ENCODE data around the gene WAC.
"Not testable (repeated sequence)": the region's sequence is repeated elsewhere in the genome, so short reads cannot be mapped to it uniquely, and the experiment has no call there.

Gene WAC

DNA sequence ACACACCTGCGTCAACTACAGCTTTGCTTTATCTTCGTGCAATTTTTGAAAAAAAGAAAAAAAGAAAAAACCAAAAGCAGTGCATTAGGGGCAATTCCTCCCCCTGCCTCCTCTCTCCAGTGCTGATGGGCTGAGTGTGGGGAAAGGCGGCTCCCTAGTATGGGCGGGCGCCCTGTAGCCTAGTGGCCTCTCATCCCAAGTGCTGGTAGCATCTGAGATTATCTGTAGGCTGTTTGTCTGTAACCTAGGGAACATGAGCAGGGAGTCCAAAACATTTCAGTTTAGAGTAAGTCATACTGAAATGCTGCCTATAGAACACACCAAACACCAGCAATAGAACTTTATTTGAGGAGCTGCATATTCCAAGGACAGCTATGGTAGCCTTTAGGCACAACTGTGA is 119.8 kb downstream of the WAC start:
- TF ChIP-seq, protein P1, sequence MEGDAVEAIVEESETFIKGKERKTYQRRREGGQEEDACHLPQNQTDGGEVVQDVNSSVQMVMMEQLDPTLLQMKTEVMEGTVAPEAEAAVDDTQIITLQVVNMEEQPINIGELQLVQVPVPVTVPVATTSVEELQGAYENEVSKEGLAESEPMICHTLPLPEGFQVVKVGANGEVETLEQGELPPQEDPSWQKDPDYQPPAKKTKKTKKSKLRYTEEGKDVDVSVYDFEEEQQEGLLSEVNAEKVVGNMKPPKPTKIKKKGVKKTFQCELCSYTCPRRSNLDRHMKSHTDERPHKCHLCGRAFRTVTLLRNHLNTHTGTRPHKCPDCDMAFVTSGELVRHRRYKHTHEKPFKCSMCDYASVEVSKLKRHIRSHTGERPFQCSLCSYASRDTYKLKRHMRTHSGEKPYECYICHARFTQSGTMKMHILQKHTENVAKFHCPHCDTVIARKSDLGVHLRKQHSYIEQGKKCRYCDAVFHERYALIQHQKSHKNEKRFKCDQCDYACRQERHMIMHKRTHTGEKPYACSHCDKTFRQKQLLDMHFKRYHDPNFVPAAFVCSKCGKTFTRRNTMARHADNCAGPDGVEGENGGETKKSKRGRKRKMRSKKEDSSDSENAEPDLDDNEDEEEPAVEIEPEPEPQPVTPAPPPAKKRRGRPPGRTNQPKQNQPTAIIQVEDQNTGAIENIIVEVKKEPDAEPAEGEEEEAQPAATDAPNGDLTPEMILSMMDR (conservative IDR thresholded peaks at IDR 0.05; ENCODE audit: control insufficient read depth, insufficient read depth, low read depth, low read length): no peak
- no peak overlapping the region for H3K4me3 ChIP-seq (ENCODE audit: control insufficient read depth, low read depth, low read length)
- no peak for DNase-seq (ENCODE audit: low read depth)

DNA sequence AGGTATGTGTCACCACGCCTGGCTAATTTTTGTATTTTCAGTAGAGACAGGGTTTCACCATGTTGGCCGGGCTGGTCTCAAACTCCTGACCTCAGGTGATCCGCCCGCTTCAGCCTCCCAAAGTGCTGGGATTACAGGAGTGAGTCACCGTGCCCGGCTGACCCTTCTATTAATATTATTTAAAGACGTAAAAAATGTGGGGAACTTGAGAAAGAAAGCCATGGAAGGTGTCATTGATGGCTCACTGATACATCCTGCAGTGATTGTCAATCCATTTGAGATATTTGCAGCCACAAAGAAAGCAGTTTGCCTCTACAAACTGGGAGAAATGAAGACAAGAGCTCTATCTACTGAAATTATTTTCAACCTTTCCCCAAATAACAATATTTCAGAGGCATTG is 125.9 kb downstream of the WAC start:
- H3K4me3 ChIP-seq (ENCODE audit: control insufficient read depth, low read depth, low read length); DNase-seq (ENCODE audit: low read depth): not testable (repeated sequence)

DNA sequence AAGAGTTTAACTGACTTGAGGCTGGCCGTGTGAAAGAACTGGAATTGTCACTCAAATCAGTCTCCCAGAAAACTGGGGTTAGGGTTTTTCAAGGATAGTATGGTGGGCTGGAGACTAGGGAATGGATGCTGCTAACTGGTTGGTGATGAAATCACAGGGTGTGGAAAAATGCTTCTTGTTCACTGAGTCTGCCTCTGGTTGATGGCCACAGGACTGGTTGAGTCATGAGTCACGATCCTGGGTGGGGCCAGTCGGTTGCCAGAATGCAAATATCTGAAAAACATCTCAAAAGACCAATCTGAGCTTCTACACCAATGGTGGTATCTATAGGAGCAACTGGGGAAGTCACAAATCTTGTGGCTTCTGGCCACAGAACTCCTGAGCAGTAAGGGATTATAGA is 128.1 kb downstream of the WAC start:
- no peak overlapping the region for H3K4me3 ChIP-seq (ENCODE audit: control insufficient read depth, low read depth, low read length)
- peak; percentile 87 for DNase-seq (ENCODE audit: low read depth)
- TF ChIP-seq, protein P1 (conservative IDR thresholded peaks at IDR 0.05; ENCODE audit: control insufficient read depth, insufficient read depth, low read depth, low read length): no peak

DNA sequence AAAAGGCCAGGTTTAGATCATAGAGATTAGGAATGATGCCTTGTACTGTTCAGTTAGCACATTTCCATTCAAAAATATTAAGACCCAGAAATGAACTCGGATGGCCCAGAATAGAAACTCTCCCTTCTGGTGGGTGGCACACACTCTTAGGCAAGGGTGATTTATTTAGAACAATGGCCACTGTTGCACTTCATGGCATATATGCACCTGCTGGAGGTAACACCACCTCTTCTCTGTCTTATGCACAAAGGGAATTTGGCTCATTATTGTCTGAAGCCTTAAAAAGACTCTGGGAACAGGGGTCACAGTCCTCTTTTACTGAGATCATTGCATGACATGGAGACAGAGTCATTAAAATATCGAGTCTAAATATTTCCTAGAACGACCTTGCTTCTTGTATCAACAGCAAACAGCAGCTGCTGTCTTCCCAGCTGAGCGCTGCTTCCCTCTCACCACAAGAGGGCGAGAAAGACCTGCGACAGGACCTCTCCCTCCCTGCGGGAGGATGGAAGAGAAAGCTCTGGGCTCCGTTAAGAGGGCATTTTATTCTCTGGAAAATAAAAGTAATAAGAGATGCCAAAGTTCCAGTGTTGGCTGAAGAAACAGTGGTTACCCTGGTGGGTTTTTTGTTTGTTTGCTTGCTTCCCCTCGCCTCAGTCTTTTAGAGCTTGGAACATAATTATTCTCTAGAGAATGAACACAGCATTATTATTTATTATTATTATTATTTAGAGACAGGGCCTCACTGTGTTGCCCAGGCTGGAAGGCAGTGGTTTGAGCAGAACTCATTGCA is 130.9 kb downstream of the WAC start:
- TF ChIP-seq, protein P1 (conservative IDR thresholded peaks at IDR 0.05; ENCODE audit: control insufficient read depth, insufficient read depth, low read depth, low read length): peak; percentile 99
- DNase-seq (ENCODE audit: low read depth): peak; percentile 80

DNA sequence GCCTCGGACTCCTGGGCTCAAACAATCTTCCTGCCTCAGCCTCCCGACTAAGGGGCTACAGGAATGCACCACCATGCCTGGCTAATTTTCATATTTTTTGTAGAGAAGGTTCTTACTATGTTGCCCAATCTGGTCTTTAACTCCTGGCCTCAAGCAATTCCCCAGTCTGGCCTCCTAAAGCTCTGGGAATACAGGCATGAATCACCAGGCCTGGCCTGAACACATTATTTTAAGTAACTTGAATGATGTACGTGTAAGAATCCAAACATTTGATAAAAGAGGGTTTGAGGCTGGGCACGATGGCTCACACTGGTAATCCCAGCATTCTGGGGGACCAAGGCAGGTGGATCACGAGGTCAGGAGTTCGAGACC is 131.4 kb downstream of the WAC start:
- DNase-seq (ENCODE audit: low read depth): peak; percentile 65
- TF ChIP-seq, protein P1 (conservative IDR thresholded peaks at IDR 0.05; ENCODE audit: control insufficient read depth, insufficient read depth, low read depth, low read length): no peak
- no peak overlapping the region for H3K4me3 ChIP-seq (ENCODE audit: control insufficient read depth, low read depth, low read length)

More for the DNA sequence above, 130.9 kb downstream of the WAC start:
- no peak overlapping the region for H3K4me3 ChIP-seq (ENCODE audit: control insufficient read depth, low read depth, low read length)

DNA sequence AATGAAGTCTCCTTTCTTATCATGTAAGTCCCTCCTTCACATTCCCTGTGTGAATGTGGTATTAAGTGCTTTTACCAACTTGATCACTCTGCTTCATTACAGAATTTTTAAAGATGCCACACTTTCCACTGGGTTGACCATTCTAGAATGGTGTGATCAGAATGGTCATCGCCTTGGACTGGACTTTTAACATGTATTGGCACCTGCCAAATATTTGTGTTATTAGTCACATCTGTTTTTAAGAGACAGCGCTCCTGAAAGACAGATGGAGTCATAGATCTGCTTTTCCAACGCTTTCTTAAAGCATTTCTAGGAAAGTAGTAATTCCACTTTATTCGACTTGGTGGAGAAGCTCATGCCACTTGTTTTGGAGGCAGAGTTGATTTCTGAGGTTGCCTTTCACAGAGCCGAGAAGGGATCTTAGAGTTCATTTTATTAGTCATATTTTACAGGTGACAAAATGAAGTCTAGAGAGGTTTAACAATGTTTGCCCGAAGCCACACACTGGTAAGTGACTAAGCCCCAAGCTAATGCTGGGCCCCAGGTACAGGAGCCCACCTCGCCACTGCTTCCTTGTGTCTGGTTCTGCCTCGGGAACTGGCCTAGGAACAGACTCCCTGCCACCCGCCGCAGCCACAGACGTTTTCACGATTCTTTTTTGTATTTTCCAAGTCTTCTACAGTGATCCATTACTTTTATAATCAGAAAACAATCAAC is 134.0 kb downstream of the WAC start:
- TF ChIP-seq, protein P1 (conservative IDR thresholded peaks at IDR 0.05; ENCODE audit: control insufficient read depth, insufficient read depth, low read depth, low read length): no peak
- DNase-seq (ENCODE audit: low read depth): no peak
- no peak overlapping the region for H3K4me3 ChIP-seq (ENCODE audit: control insufficient read depth, low read depth, low read length)

Data from fibroblast of mammary gland (primary cell).